Prostate gland (tissue), 2 donors: ENCODE results near the gene LIPE. TPM values are rescaled to one million over a fixed set of nuclear protein-coding genes. Genes with fewer than 3 reads are reported as not detected.
"Not testable (repeated sequence)": the region's sequence is repeated elsewhere in the genome, so short reads cannot be mapped to it uniquely, and the experiment has no call there.

Source experiments
- DNase-seq: peaks from one replicate; pipeline ENCODE4 v3.0.0-alpha.2; 2019; ENCODE audit warnings: low spot score
- H3K27ac ChIP-seq, 2 donors: fragments of 200-600 bp; sonication (generic); 2 replicates each; pipeline ENCODE4 v1.5.1; 2017 to 2019
- H3K27me3 ChIP-seq: fragments of 200-600 bp; sonication (generic); replicated peaks from 2 replicates; pipeline ENCODE4 v1.5.1; 2019; ENCODE audit not compliant: insufficient read depth
- H3K36me3 ChIP-seq, 2 donors: fragments of 200-600 bp; sonication (generic); 1 replicate in 1 of 2; 2 replicates in 1 of 2; pipeline versions ENCODE4 v1.5.1 to v1.8.1; 2017 to 2019
- H3K4me1 ChIP-seq: fragments of 200-600 bp; sonication (generic); replicated peaks from 2 replicates; pipeline ENCODE4 v1.5.1; 2019
- H3K4me3 ChIP-seq, 2 donors: fragments of 200-600 bp; sonication (generic); 2 replicates each; pipeline ENCODE4 v1.5.1; 2017 to 2019
- H3K9me3 ChIP-seq: fragments of 200-600 bp; sonication (generic); 2 replicates; pipeline ENCODE4 v1.5.1; 2017
- POLR2A ChIP-seq: fragments of 450-650 bp; IDR thresholded peaks from one replicate; pipeline ENCODE4 v1.6.1; 2016; ENCODE audit warnings: antibody characterized with exemption, mild to moderate bottlenecking
- POLR2AphosphoS5 ChIP-seq: sonication (generic); formaldehyde crosslinking; IDR thresholded peaks from one replicate; pipeline ENCODE4 v1.6.1; 2017; ENCODE audit warnings: antibody characterized with exemption
- WGBS: methylation state at CpG from one replicate; pipeline ENCODE4 v1.1.5; 2018; 5-methylcytosine and 5-hydroxymethylcytosine counted together
- intact Hi-C: fragments of 100-400 bp; cut with DNase I; formaldehyde crosslinking; loops from one replicate; pipeline ENCODE4 v1.14.2; 2022
- total RNA-seq, 2 donors: library from RNA; depleted of rRNA; stranded (reverse); fragments of >200 nt; gene quantifications; one replicate each; pipeline ENCODE4 v1.1.0, GENCODE V29; 2016
- TF ChIP-seq, protein P1 (sequence below), 4 experiments: fragments of 200-600 bp in 2 of 4; fragments of 450-650 bp in 2 of 4; sonication (generic) in 2 of 4; IDR thresholded peaks; 1 replicate in 3 of 4; 2 replicates in 1 of 4; pipeline ENCODE4 v1.5.1; 2016 to 2019; ENCODE audit warnings: antibody characterized with exemption in 4 of 4, mild to moderate bottlenecking in 2 of 4, moderate library complexity in 2 of 4

The LIPE gene
- total RNA-seq, 2 donors from 2014 or later, result 10.2 to 24.8 TPM

DNA sequence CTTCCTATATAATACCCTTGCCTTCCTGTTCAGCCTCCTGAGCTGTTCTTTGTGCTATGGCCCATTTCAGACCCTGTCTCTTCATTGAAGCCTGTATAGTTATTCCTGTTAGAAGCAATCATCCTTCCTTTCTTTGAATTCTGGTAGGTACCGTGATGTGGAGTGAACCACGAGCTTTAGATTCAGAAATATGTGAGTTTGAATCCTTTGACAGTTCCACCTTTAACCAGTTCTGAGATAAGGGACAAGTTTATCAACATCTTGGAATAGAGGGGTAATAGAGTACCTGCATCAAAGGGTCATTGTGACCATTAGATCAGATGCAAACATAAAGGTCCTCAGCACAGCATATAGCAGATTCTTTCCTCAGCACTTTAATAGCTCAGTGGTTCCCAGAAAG, 27.9 kb upstream of the LIPE start:
- H3K4me3 ChIP-seq, result no peak overlapping the region
- WGBS, result 89% methylated on average over 2 of the region's 2 CpGs
- H3K9me3 ChIP-seq, result no peaks in the 10 kb centered on the region
- H3K4me1 ChIP-seq, result no peaks in the 10 kb centered on the region
- H3K36me3 ChIP-seq, result no peaks in the 10 kb centered on the region
- intact Hi-C loops, result no loop called here
- no peak for DNase-seq
- H3K27ac ChIP-seq, result no peak overlapping the region
- TF ChIP-seq POLR2A, result no peak
- no peak for TF ChIP-seq POLR2AphosphoS5
- TF ChIP-seq, protein P1, sequence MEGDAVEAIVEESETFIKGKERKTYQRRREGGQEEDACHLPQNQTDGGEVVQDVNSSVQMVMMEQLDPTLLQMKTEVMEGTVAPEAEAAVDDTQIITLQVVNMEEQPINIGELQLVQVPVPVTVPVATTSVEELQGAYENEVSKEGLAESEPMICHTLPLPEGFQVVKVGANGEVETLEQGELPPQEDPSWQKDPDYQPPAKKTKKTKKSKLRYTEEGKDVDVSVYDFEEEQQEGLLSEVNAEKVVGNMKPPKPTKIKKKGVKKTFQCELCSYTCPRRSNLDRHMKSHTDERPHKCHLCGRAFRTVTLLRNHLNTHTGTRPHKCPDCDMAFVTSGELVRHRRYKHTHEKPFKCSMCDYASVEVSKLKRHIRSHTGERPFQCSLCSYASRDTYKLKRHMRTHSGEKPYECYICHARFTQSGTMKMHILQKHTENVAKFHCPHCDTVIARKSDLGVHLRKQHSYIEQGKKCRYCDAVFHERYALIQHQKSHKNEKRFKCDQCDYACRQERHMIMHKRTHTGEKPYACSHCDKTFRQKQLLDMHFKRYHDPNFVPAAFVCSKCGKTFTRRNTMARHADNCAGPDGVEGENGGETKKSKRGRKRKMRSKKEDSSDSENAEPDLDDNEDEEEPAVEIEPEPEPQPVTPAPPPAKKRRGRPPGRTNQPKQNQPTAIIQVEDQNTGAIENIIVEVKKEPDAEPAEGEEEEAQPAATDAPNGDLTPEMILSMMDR (IDR thresholded peaks at IDR 0.05), result no peak
- no peaks in the 10 kb centered on the region for H3K27me3 ChIP-seq

DNA sequence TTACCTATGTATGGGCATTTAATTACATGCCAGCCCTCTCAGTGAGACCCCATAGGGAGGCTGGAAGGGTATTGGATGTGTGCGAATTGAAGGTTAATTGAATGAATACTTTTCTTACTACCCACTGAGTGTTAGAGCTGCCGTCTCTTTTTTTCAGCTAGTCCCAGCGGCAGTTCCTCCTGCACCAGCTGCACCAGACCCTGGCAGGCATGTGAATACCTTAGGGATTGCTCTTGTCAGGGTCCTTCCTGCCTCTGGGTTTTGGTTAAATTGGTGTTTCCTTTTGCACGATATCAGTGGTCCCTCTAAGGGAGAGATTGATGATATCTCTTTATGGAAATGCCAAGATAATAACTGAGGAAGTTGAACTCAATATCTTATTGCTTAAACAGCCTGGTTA, 25.4 kb upstream of the LIPE start:
- no peaks in the 10 kb centered on the region for H3K4me1 ChIP-seq
- TF ChIP-seq, protein P1 (IDR thresholded peaks at IDR 0.05), result no peak
- TF ChIP-seq POLR2AphosphoS5, result no peak
- no peak for TF ChIP-seq POLR2A
- H3K4me3 ChIP-seq, result no peak overlapping the region
- H3K9me3 ChIP-seq, result no peaks in the 10 kb centered on the region
- DNase-seq, result no peak
- no peaks in the 10 kb centered on the region for H3K36me3 ChIP-seq
- H3K27ac ChIP-seq, result no peak overlapping the region
- H3K27me3 ChIP-seq, result no peaks in the 10 kb centered on the region
- WGBS, result 71% methylated on average over 4 of the region's 4 CpGs
- intact Hi-C loops, result no loop called here

DNA sequence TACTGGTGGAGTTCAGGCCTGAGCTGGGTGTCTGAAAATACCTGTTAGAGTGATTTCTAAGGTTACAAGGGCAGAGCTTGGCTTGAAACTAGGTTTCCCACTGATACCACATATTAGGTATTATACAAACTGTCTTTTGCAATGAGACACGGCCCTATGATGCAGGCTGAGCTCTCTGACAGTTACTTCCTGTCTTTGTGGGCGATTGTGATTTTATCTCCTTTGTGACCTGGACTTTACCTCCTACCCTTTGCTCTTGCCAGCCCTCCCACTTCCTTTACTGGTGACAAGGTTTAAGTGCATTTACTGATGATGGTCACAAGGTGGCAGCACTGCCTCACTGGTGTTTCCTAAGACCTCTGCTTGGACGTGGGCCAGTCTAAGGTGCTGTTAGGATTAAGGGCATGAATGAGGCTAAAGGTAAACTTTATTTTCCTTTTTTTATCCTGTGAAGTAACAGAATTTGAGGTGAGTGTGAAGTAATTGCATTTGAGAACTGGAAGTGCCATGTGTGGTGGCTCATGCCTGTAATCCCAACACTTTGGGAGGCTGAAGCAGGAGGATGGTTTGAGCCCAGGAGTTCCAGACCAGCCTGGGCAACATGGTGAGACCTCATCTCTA, 23.2 kb upstream of the LIPE start:
- 2% methylated on average over 3 of the region's 3 CpGs for WGBS

DNA sequence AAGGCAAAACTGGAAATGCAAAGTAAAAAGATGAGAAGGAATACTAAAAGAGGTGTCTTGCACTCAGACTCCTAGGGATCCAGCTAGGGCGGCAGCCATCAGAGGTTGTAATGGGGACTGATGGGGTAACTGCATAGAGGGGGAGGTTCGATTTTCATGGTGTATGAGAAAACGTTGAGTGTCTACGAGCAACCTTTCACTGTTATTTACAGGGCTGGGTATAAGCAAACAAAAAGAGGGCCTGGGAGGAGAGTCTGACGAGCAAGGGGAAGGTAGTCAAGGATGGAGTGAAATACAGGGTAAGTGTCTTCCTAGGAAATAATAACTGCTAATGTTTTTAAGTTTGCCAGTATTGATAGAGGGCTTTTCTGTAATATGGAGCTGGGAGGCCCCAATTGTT, 21.1 kb upstream of the LIPE start:
- intact Hi-C loops, H3K9me3 ChIP-seq, DNase-seq, H3K4me3 ChIP-seq, H3K4me1 ChIP-seq, H3K27ac ChIP-seq, H3K27me3 ChIP-seq, H3K36me3 ChIP-seq: not testable (repeated sequence)
- WGBS, result 57% methylated on average over 5 of the region's 5 CpGs

More for the DNA sequence above, 23.2 kb upstream of the LIPE start:
- peak overlapping the region; percentile 58 to 71 for H3K27ac ChIP-seq
- H3K36me3 ChIP-seq, result no peaks in the 10 kb centered on the region
- peak; percentile 13 for TF ChIP-seq POLR2A
- TF ChIP-seq POLR2AphosphoS5, result peak; percentile 94
- TF ChIP-seq, protein P1 (IDR thresholded peaks at IDR 0.05), result peak; percentile 80 to 97 (median 94)
- no peaks in the 10 kb centered on the region for H3K4me1 ChIP-seq
- peak; percentile 95 for DNase-seq
- H3K9me3 ChIP-seq, result no peaks in the 10 kb centered on the region
- no peaks in the 10 kb centered on the region for H3K27me3 ChIP-seq
- intact Hi-C loops, result loop anchor here (1.0 kb wide), 1 partner anchor 79 kb away; no protein-coding TSS in a partner anchor
- no peak overlapping the region for H3K4me3 ChIP-seq

DNA sequence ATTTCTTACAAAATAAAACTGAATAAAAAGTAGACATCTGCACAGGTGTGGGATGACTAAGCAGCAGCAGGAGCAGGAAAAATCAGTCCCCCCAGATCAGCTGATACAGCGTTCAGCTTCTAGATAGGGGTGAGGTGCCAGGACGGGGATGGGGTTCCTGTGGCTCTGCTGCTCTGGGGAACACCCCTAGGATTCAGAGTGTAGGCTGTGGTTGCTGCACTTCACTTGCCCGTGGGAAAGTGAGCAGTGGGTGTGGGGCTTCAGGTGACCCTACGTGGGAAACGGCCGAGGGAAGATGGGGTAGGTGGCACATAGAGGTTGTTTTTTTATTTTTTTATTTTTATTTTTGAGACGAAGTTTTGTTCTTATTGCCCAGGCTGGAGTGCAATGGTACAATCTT, 18.8 kb upstream of the LIPE start:
- no peaks in the 10 kb centered on the region for H3K27me3 ChIP-seq
- H3K36me3 ChIP-seq, result no peaks in the 10 kb centered on the region
- TF ChIP-seq POLR2AphosphoS5 (no peak), POLR2A (no peak)
- TF ChIP-seq, protein P1 (IDR thresholded peaks at IDR 0.05), result no peak
- H3K4me1 ChIP-seq, result no peaks in the 10 kb centered on the region
- H3K4me3 ChIP-seq, result no peak overlapping the region
- WGBS, result 81% methylated on average over 7 of the region's 7 CpGs
- H3K9me3 ChIP-seq, result no peaks in the 10 kb centered on the region
- no peak overlapping the region for H3K27ac ChIP-seq
- DNase-seq, result no peak
- intact Hi-C loops, result no loop called here
